Fibroblast of peridontal ligament (primary cell): ENCODE data around the gene ZNF516.
A peak's percentile ranks its signal among the peaks of the same experiment; 100 is the strongest.
"Not testable (repeated sequence)": the region's sequence is repeated elsewhere in the genome, so short reads cannot be mapped to it uniquely, and the experiment has no call there.

Experiments used
- DNase-seq: peaks from one replicate; pipeline ENCODE4 v3.0.0-alpha.2; 2010; ENCODE audit errors: extremely low read depth

Gene ZNF516

DNA sequence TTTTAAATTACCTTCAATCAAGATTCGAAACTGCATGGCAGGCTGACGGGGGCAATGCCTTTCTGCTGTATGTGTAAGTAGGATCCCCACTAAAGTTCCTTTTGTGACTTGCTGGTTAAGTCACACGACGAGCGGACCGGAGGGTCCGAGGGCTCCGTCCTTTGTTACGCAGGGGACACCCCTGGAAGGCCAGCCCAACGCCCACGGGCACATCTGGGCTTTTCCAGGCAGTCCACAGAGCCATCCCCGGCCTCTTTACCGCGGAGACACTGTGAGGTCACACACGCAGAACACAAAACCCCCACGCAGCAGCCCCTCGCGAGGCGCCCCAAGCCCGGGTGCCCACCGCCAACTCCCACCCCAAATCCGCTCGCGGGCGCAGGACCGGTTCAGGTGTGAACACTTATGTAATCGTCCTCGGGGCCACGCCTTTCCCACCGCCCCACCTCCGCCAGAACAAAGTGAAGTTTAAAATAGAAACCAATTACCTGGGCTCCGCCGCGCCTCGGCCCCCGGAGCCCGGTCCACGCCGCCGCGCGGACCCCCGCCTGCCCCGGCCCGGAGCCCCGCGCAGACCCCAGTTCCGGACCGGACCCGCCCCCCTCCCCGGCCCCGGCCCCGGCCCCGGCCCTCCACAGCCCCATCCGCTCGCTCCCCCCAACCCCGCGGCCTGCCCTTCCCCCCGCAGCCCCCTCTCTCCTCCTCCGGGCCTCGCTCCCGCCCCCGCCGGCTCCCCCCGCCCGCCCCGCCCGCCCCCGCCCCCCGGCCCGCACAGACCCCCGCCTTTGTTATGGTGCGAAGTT lies 4.2 kb downstream of the ZNF516 start:
- no peak for DNase-seq

DNA sequence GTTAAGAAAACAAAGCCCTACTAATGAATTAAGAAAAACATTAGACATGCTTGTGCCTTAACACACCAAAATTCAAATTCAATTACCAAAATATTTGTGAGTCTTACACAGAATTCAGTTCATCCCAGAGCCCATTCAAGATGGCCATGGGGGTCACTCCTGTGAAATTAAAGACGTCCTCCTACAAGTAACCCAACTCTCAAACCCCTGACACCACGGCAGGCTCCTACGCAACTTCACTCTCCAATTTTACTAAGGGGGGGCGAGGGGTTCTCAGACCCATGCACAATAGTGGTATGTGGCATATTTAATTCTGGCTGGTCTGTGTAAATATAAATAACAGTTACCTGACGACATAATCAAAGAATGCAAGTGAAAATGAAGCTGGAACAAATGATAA lies 5.0 kb downstream of the ZNF516 start:
- DNase-seq, result no peak

DNA sequence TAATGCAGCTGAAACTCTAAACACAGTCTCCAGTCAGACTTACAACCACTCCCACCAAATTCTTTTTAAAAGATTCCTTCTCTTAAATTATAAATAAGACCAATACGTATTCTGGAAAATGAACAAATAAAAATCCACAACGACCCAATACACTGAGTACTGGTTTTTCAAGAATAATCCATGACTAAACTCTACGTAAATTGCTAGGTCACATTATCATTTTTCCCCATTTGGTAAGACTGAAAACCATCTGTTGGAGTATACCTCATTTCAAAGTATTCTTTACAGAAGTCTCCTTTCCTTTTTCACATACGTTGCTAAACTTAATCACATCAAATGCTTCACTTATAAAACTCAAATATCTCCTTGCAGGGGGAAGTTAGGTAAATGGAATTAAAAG lies 6.0 kb downstream of the ZNF516 start:
- no peak for DNase-seq

DNA sequence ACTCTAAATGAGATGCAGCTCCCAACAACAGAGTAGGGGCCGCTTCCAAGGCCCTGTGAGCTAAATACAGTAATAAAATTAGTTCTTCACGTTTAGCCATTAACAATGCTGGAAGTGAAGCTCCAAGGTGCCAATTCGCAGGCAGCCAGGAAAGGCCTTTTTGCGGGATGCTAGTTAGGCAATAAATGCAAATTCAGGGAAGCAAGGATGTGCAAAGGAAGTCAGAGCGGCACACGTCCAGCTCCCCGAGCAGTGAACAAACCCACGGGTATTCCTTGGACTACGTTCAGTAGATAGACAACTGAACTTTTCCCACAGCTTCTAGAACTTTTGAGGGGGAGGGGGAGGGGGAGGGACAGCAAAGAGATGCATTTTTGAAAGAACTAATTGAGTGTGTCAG lies 6.9 kb downstream of the ZNF516 start:
- DNase-seq, result no peak

DNA sequence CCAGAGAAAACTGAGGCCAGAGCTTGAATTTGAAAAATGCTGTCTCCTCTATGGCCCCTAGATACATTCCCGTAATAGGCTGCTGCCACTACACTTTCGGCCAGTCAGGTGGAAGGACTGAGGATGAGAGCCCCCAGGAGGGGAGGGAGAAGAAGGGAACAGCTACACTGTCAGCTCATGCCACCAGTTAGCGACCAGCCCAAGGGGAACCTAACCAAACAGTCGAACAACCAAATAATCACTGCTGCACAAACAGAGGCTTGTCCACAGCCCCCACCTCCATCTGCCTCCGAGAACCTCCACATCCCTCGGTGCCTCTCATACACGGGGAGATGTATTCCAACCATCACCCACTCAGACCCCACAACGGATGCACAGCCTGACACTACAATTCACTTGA lies 7.3 kb downstream of the ZNF516 start:
- DNase-seq, result no peak

DNA sequence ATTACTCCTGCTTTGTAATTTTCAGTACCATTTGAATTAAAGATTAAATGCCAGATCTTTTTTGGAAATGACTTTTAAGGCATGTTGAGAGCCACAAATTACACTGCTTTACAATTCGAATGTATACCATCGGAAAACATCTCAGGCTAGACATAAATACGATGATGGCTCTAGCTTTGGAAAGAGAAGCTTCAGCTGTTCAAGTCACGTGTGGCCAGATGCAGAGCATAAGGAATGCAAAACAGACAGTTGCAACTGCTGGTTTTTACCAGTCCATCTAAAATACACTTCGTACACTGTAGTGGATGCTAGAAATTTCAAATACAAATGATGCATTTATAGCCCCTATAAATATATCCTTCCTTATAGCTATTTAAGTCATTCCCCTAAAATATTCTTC lies 8.0 kb downstream of the ZNF516 start:
- DNase-seq, result no peak

DNA sequence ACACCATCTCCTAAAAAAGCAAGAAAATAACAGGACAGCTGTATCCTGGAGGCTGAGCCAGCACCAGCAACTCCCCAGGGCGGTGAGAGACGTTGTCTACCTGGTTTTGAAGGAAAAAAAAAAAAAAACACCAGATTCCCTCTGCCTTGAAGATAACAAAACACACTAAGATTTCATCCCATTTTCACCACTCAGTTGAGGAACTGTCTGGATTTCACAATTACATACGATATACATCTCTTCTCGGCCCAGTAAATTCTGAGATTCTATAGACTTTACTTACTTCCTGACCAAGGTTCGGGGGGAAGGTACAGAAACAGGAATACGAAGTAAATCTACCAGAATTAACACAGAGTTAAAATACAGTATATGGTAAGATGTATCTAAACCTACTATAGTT lies 8.5 kb downstream of the ZNF516 start:
- DNase-seq, result no peak

DNA sequence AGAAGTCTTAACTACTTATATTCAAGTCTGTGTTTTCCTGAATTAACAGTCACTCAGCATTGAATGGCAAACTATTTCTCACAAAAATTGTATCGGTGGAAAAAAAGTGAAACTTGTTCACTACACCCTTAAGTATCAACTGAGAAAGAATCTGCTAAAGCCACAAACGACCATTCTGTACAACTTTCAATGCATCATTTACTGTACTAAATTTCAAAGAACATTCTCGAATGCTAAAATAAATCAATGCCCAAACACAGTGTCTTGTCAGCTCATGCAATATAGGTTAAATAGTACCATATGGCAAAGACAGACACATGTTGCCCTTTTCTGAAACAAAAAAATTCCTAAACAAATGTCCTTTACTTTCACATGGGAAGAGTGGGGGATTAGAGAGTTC lies 9.0 kb downstream of the ZNF516 start:
- no peak for DNase-seq

DNA sequence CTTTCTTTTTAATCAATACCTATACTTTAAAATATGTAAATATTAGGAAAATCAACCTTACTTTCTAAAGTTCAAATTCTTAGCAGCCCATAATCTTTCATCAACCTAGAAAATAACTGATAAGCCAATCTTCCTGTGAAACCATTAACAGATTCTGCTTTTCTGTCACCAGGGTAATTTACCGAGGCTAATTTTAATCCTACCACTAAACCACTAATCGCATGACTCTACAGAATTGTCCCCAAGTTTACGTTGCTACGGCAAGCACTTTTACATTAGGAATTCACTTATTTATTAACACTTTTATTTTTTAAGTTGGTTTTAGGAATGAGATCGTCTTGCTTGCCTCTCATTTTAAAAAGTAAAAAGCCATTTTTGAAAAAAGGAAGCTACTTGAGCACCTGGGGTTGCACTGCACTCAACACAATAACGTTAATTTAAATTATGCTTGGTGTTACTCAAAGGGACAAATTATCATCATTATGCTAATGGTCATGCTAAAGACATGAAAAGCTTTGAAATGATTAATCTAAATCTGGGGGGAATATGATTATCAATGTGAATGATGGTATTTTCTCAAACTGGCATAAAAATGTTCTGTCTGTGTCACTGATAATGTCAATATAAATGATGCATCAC lies 10.2 kb downstream of the ZNF516 start:
- no peak for DNase-seq

DNA sequence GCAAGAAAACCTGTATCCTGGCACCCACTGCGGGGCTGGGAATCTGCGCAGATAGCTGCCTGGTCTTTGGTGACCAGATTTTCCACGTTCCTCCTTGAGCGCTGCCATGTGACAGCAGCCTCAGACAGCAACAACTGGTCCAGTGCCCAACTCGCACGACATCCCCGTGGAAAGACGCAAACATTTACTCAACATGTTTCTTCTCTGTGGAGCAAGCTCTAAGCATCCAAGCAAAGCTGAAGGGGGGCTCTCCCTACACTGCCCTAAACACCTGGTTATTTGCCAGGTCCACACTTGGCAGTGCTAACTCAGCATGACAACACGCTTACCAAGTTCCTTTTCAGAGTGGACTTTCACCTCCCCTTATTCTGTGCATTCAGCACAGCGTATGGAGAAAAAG lies 11.3 kb downstream of the ZNF516 start:
- no peak for DNase-seq

DNA sequence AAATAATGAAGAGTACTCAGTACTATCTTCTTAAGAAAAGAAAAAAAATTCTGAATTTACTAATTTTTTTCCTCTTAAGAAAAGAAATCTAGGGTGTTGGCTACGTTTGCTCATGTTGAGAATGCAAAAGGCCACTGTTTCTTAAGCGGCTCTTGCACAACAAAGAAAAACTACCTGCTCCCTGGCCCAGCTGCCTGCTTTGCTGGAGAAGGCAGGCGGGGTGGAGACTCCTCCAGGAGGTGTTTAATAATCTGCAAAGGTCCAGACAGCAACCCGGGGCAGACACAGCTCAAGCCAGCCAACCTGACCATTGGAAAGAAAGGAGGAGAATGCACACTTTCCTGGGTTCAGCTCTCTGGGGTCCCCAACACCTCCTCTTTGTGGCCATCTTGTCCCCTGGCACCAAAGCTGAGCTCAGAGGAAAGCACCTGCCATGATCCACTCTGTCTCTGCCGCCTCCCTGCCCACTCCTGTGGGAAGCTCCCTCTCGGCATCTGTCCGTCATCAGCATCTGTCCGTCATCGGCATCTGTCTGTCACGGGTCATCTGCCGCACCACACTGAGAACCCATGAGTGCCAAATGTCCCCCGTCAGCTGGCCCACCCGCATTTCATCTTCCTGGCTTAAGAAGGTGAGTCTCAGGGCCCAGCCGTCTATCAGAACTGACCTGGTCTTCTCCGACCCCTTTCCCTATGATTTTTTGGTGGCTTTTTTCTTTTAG lies 11.9 kb downstream of the ZNF516 start:
- DNase-seq, result no peak

DNA sequence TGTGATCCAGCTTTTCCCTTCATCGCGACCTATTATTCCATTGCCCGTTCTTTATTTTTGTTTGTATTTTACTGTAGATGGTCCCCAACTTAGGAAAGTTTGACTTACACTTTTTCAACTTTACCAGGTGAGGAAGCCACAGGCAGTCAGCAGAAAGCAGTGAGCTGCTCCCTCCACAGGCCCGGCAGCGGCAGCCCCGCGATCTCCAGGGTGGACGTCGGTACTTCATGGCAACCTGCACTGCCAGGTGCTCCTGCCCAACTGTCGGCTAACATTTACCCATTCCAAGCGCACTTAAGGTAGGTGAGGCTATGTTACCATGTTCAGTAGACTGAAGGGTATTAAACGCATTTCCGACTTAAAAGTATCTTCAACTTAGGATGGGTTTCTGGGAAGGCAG lies 12.8 kb downstream of the ZNF516 start:
- no peak for DNase-seq

DNA sequence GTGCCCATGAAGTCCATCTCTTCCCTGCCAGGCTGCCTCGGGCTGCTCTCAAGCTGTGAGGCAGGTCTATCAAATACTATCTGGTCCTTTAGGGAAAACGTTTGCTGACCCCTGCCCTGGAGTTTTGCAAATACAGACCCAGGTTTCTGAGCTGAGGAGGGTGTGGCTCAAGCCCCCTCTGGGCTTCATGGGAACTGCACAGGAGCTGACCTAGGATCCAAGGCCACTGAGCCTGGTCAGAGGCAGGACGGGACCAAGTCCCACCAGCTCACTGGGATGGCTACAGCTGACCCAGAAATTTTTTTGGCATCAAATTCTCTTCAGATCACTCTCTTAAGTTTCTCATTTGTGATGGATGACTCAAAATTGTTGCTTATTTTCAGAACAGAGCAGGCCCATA lies 14.1 kb downstream of the ZNF516 start:
- no peak for DNase-seq

DNA sequence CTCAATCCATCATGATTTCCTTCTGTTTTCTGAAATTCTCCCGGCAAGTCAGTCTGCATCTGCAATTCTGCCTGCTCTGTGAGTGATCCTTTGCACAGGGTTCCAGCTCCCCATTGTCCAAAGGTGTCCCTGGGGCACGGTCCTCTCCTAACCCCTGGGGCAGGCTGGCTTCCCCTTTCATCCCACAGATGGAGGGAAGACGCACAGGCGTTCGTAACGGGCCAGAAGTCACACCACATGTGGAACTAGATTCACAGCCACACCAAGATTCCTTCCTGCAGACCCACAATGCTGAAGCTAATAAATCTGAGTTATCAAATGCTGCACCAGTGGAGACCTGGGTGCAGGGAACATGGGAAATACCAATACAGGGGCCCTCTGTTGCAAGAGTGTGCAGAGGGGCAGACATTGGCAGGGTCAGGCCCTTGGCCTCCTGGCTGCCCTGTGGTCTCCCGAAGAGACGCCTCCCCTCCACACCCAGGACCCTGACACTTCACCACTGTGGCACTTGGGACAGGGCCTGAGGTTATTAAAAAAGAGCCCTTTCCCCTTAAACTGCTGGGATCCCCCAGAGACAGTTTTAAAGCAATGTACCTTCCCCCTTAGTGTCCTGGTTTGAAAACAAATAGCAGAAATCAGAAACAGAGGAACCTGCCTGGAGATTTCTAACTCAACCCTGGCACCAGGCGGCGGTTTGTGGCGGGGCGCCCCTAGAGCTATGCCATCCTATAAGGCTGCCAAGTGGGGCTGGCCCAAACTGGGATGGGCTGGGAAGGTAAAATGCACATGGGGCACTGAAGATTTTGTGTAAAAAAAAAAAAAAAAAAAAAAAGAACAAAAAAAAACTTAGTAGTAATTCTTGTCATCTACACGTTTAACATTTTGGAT lies 15.4 kb downstream of the ZNF516 start:
- DNase-seq, result no peak

DNA sequence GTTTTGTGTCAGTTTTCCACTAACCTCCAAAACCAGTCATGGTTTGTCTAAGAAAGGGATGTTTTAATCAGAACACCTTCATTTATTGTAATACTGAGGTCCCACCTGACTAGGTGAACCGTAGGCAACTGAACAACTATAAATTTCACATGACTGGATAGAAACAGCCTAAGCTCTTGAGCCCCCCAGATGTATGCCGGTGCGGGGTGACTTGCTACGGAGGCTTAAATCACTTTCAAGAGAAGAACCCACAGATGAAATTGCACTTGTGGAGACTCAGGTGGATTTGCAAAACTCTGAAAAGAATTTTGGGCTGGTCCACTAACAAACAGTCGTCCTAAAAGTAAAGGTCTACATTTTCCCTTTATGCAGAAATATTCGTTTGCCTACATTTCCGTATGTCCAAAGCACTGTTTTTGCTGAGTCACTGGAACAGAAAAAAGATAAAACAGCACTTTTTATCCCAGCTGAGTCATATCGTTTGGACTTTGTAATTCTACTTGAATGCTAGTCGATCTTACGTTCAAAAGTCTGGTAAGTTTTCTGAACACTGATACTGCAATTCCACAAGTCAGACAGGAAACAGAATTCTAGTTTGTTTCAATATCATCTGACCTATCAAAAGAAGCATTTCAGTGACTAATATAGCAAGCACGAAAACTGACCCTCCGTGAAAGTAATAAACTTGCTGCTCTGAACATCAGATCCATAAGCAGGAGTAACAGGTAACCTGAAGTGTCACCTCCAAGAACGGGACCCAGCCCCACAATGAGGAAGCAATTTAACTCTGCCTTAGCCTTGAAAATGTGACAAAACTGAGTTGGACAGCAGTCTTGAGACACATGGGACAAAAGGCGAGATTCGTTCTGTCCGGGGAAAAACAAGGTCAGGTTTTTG lies 18.1 kb downstream of the ZNF516 start:
- peak; percentile 96 for DNase-seq

DNA sequence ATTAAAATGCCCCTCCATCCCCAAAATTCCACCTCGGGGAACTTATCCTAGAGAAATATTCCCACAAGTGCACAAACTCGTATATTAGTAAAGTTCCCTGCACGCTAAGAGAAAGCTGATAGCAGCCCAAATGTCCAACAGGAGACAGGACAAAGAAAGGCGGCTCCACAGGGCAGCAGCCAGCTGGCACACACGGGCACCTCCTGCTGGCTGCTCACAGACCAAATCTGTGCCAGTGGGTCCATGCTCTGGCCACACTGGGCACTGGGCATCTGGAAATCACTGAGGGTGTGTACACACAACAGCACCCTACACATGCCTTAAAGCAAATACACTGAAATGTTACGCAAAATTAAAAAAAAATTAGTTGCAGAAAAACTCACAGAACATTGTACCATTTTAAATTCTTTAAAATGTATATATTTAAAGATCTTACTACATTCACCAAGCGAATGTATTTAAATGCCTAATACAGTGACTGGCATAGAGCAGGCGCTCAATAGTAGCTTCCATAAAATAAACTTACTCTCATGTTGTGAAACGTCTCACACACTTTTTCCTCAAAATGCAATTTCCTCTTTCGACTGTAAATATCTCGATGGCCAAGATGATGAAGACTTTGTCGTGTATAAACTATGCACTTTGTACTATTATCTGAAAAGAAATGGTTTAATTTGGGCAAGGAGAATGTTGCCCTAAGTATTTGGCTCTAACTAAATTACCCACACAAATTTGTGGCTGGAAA lies 19.4 kb downstream of the ZNF516 start:
- no peak for DNase-seq

DNA sequence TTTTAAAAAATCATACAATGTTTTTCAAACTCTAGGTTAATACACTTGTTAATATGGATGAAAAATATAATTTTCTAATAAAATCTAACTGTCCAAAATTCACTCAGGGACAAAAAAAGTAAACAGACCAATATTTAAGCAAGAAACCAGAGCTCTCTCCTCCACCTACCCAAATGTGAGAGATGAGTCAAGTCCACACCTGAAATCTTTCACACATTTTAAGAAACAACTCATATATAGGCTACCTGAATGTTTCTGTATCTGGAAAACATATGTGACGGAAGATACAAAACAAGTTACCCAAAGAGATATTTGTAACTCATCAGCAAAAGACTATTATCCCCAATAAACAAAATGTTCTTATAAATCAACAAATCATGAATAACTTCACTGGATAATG lies 20.2 kb downstream of the ZNF516 start:
- DNase-seq, result no peak

DNA sequence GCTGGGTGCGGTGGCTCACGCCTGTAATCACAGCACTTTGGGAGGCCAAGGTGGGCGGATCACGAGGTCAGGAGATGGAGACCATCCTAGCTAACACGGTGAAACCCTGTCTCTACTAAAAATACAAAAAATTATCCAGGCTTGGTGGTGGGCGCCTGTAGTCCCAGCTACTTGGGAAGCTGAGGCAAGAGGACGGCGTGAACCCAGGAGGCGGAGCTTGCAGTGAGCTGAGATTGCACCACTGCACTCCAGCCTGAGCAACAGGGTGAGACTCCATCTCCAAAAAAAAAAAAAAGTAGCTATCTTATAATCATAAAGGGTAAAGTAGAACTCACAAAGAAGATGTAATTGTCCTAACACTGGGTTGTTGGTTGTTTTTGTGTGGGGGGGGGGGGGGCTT lies 21.5 kb downstream of the ZNF516 start:
- not testable (repeated sequence) for DNase-seq

DNA sequence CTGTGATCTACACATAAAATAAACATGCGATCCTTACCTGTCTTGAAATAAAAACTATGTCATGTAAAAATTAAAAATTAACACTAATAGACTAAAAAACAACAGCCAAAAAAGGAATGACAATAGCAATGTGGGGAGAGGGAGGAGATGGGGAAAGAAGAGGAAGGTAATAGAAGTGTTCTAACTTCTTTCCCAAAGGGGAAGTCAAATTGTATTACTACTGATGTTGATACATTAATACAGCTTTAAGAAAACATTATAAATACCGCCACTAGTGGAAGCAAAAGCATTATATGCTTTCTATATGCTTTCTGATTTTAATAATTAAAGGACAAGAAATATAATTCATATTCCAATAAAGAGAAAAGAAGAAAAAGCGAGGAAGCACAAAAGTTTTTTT lies 22.2 kb downstream of the ZNF516 start:
- no peak for DNase-seq

DNA sequence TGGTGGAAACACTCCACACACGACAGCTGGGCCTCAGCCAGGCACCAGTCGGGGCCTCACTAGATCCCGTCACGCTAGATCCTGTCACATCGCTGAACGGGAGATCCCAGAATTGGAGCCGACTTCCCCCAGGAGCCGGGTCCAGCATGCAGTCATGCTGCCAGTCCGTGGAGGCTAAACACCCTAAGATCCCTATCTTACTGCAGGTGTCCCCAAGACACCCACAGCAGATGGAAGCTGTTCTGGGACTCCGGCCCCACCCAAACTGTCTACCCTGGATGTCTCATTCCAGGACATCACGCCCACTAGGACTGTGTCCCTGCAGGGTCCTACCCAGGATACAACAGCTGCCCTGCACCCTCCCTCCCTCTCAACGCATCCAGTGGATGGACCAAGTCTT lies 23.4 kb downstream of the ZNF516 start:
- DNase-seq, result no peak
